MCF 10A (cell line): ENCODE measurements around the gene CALY. TPM values are rescaled to one million over a fixed set of nuclear protein-coding genes. Genes with fewer than 3 reads are reported as not detected.
A peak's percentile ranks its signal among the peaks of the same experiment; 100 is the strongest.

Experiments
- BruUV-seq: library from RNA; stranded (reverse); fragments of 400-500 nt; replicated peaks from 2 replicates; lab custom pipeline; 2021; lab: Mats Ljungman, UMichigan
- CTCF ChIA-PET: fragments of 300-600 bp; sonication (Branson Sonifier 250); formaldehyde crosslinking; extraction: SDS; loops from one replicate; lab custom pipeline; 2021; ENCODE audit warnings: antibody characterized with exemption, inconsistent platforms; lab: Yijun Ruan, JAX
- POLR2A ChIA-PET: fragments of 300-600, 350-650 bp; sonication (Branson Sonifier 250); formaldehyde crosslinking; extraction: SDS; loops from one replicate; lab custom pipeline; 2020; ENCODE audit warnings: antibody characterized with exemption, inconsistent platforms; lab: Yijun Ruan, JAX
- DNase-seq: peaks from one replicate; pipeline ENCODE4 v3.0.0-alpha.2; 2018; ENCODE audit not compliant: unreplicated experiment
- H3K27ac Mint-ChIP-seq: one replicate; pipeline ENCODE4 v1.8.0; 2022; ENCODE audit warnings: mild to moderate bottlenecking, low read depth, mixed read lengths; ENCODE audit not compliant: unreplicated experiment
- H3K27me3 Mint-ChIP-seq: one replicate; pipeline ENCODE4 v1.8.0; 2022; ENCODE audit warnings: mixed read lengths; ENCODE audit not compliant: insufficient read depth, unreplicated experiment
- H3K36me3 Mint-ChIP-seq: one replicate; pipeline ENCODE4 v1.8.0; 2022; ENCODE audit warnings: mild to moderate bottlenecking, moderate library complexity, mixed read lengths; ENCODE audit not compliant: insufficient read depth, unreplicated experiment
- H3K4me1 Mint-ChIP-seq: one replicate; pipeline ENCODE4 v1.8.0; 2022; ENCODE audit warnings: mixed read lengths; ENCODE audit not compliant: insufficient read depth, unreplicated experiment
- H3K4me3 Mint-ChIP-seq: one replicate; pipeline ENCODE4 v1.8.0; 2022; ENCODE audit warnings: mild to moderate bottlenecking, moderate library complexity, mixed read lengths; ENCODE audit not compliant: unreplicated experiment
- H3K9me3 Mint-ChIP-seq: one replicate; pipeline ENCODE4 v1.8.0; 2022; ENCODE audit warnings: mixed read lengths; ENCODE audit not compliant: unreplicated experiment
- CTCF ChIP-seq: fragments of 200-600 bp; IDR thresholded peaks from one replicate; pipeline ENCODE4 v1.8.0; 2022; ENCODE audit warnings: antibody characterized with exemption, mild to moderate bottlenecking; ENCODE audit not compliant: unreplicated experiment
- intact Hi-C: fragments of 100-400 bp; cut with micrococcal nuclease; formaldehyde crosslinking; loops from 2 replicates; pipeline ENCODE4 v1.14.1; 2022
- total RNA-seq: library from RNA; stranded (reverse); gene quantifications from 2 replicates; pipeline ENCODE4 v1.2.3, GENCODE V29; 2022

Gene CALY
- total RNA-seq, 1 experiment from 2014 or later, result not detected

DNA sequence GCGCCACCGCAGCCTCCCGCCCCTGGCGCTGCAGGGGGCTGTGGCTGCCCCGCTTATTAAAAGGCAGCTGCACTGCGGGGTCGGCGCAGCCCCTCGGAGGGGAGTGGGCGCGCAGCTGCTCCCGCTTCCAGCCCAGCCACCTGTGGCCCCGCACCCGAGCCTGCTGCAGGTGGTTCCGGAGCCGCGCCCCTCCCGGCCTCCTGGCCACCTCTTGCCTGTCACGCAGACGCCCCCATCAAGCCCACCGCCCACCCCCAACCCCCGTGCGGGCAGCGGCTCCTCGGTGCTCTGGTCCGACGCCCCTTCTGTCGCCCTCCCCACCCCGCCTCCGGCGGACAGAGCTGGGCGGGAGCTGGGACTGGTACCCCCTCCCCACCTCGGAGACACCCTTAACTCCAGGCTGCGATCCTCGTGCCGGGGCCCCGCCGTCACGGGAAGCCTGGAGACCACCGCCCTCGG is 549 bp downstream of the CALY start:
- intact Hi-C loops, result no loop called here
- BruUV-seq, result no TSS peak
- POLR2A ChIA-PET, result no interaction called here
- Mint-ChIP-seq H3K9me3 (no peaks in the 10 kb centered on the region), H3K4me3 (no peak overlapping the region), H3K36me3 (no peaks in the 10 kb centered on the region), H3K4me1 (no peaks in the 10 kb centered on the region), H3K27ac (no peak overlapping the region), H3K27me3 (peaks cover 43% of the 10 kb centered on the region)
- TF ChIP-seq CTCF, result no peak
- no peak for DNase-seq
- CTCF ChIA-PET, result no interaction called here

DNA sequence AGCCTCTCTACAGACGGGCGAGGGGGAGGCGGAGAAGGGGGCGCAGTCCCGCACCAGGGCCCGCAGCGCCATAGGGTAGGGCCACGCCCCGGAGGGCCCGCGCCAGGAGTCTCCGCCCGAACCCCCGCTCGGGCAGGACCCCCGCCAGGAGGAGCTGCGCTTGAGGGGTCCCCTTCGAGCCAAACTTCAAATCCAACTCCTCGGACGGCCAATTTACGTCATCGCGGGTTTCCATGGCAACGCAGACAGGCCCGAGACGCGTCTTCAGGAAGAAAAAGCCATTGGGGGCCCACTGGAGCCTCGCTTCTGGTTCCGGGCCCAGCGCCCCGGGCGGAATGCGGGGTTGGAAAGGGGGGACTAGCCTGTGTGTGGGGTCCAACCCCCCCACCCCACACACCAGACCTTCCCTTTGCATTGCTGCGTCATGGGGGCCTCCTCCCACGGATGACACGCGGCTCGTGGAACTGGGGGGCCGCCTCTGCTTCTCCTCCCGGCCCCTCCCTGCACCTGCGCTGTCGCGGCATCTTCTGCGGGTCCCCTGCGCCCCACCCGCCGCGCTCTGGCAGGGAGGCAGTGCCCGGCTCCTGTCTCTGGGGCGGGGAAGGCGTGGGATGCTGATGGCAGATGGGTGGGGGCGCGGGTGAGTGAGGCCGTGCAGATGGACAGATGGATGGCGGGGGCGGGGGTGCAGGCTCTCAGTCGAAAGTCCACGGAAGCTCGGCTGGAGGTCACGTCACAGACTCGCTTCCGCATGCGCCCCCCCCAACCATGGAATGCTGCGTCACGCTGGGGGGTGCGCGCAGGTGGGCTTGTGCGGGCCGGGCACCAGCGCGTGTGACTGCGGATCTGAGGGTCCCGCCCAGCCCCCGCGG is 1.2 kb downstream of the CALY start:
- H3K27ac Mint-ChIP-seq, result no peak overlapping the region
- intact Hi-C loops, result no loop called here
- H3K4me1 Mint-ChIP-seq, result no peaks in the 10 kb centered on the region
- DNase-seq, result no peak
- CTCF ChIA-PET, result interaction anchor here (0.6 to 1.1 kb wide), 3 partner anchors 16 to 499 kb away, joined by 3 to 4 read pairs (median 3); no protein-coding TSS in a partner anchor
- peak overlapping the region; percentile 60 for H3K4me3 Mint-ChIP-seq
- no peak for TF ChIP-seq CTCF
- H3K9me3 Mint-ChIP-seq, result no peaks in the 10 kb centered on the region
- POLR2A ChIA-PET, result no interaction called here
- BruUV-seq, result no TSS peak
- H3K36me3 Mint-ChIP-seq, result no peaks in the 10 kb centered on the region
- H3K27me3 Mint-ChIP-seq, result peaks cover 43% of the 10 kb centered on the region

GRCh38 chr10:133334503-133335245 is 2.0 kb downstream of the CALY start:
- peak overlapping the region; percentile 60 for H3K4me3 Mint-ChIP-seq
- no peaks in the 10 kb centered on the region for H3K36me3 Mint-ChIP-seq
- CTCF ChIA-PET, result interaction anchor here (0.6 to 1.1 kb wide), 3 partner anchors 16 to 499 kb away, joined by 3 to 4 read pairs (median 3); no protein-coding TSS in a partner anchor
- DNase-seq, result no peak
- peaks cover 43% of the 10 kb centered on the region for H3K27me3 Mint-ChIP-seq
- no TSS peak for BruUV-seq
- no peaks in the 10 kb centered on the region for H3K9me3 Mint-ChIP-seq
- intact Hi-C loops, result no loop called here
- POLR2A ChIA-PET, result no interaction called here
- H3K27ac Mint-ChIP-seq, result no peak overlapping the region
- H3K4me1 Mint-ChIP-seq, result no peaks in the 10 kb centered on the region
- no peak for TF ChIP-seq CTCF
